ENCODE measurements around the gene CASP14.
"Not testable (repeated sequence)": the region's sequence is repeated elsewhere in the genome, so short reads cannot be mapped to it uniquely, and the experiment has no call there.

CASP14 gene

GRCh38 chr19:15014579-15014978 is 34.7 kb upstream of the CASP14 start:
- H3K4me2 ChIP-seq (ENCODE audit: low read length), result no peak overlapping the region
- no peaks in the 10 kb centered on the region for H3K36me3 ChIP-seq (ENCODE audit: insufficient read depth, low read length)
- no peak for TF ChIP-seq CTCF (IDR thresholded peaks at IDR 0.05; ENCODE audit: low read length)
- no peak for TF ChIP-seq EZH2 (IDR thresholded peaks at IDR 0.05; ENCODE audit: borderline replicate concordance, low read length)
- no peaks in the 10 kb centered on the region for H4K20me1 ChIP-seq (ENCODE audit: insufficient read depth, low read length)
- H2AFZ ChIP-seq (ENCODE audit: low read length), result no peak overlapping the region
- no peaks in the 10 kb centered on the region for H3K79me2 ChIP-seq (ENCODE audit: insufficient read depth, low read length)
- no peaks in the 10 kb centered on the region for H3F3A ChIP-seq (ENCODE audit: insufficient read depth, low read length)
- no peak overlapping the region for H3K4me3 ChIP-seq (ENCODE audit: low read depth, low read length, poor library complexity, severe bottlenecking)
- no peaks in the 10 kb centered on the region for H3K9me2 ChIP-seq (ENCODE audit: low read depth, low read length)
- no peak overlapping the region for H3K9ac ChIP-seq (ENCODE audit: low read length)
- no peaks in the 10 kb centered on the region for H3K9me3 ChIP-seq (ENCODE audit: low read length)
- H3K27me3 ChIP-seq (ENCODE audit: insufficient read depth, low read length), result no peaks in the 10 kb centered on the region
- no peaks in the 10 kb centered on the region for H3K4me1 ChIP-seq (ENCODE audit: insufficient read depth, low read length, severe bottlenecking)
- H3K27ac ChIP-seq (ENCODE audit: low read depth, low read length, poor library complexity, severe bottlenecking), result no peak overlapping the region

- Histone ChIP-seq H2AFZ (ENCODE audit: low read length) (no peak overlapping the region), H3K27me3 (ENCODE audit: insufficient read depth, low read length) (no peaks in the 10 kb centered on the region), H3K9me2 (ENCODE audit: low read depth, low read length) (no peaks in the 10 kb centered on the region), H4K20me1 (ENCODE audit: insufficient read depth, low read length) (no peaks in the 10 kb centered on the region), H3K27ac (ENCODE audit: low read depth, low read length, poor library complexity, severe bottlenecking) (no peak overlapping the region), H3K4me2 (ENCODE audit: low read length) (no peak overlapping the region), H3F3A (ENCODE audit: insufficient read depth, low read length) (no peaks in the 10 kb centered on the region), H3K4me1 (ENCODE audit: insufficient read depth, low read length, severe bottlenecking) (no peaks in the 10 kb centered on the region), H3K4me3 (ENCODE audit: low read depth, low read length, poor library complexity, severe bottlenecking) (no peak overlapping the region), H3K9ac (ENCODE audit: low read length) (no peak overlapping the region), H3K9me3 (ENCODE audit: low read length) (no peaks in the 10 kb centered on the region), H3K36me3 (ENCODE audit: insufficient read depth, low read length) (no peaks in the 10 kb centered on the region), H3K79me2 (ENCODE audit: insufficient read depth, low read length) (no peaks in the 10 kb centered on the region)
- TF ChIP-seq CTCF (IDR thresholded peaks at IDR 0.05; ENCODE audit: low read length) (no peak), EZH2 (IDR thresholded peaks at IDR 0.05; ENCODE audit: borderline replicate concordance, low read length) (no peak)
Observed at GRCh38 chr19:15015946-15016542, 33.2 kb upstream of the CASP14 start.

- H3K4me3 ChIP-seq (ENCODE audit: low read depth, low read length, poor library complexity, severe bottlenecking); H3K27me3 ChIP-seq (ENCODE audit: insufficient read depth, low read length): not testable (repeated sequence)
Observed at GRCh38 chr19:15018836-15019235, 30.4 kb upstream of the CASP14 start.

GRCh38 chr19:15021286-15022007 is 27.8 kb upstream of the CASP14 start:
- Histone ChIP-seq H3K4me2 (ENCODE audit: low read length) (no peak overlapping the region), H3F3A (ENCODE audit: insufficient read depth, low read length) (no peaks in the 10 kb centered on the region), H3K27me3 (ENCODE audit: insufficient read depth, low read length) (no peaks in the 10 kb centered on the region; the same call in 1 of the 2 replicates), H3K9me2 (ENCODE audit: low read depth, low read length) (no peaks in the 10 kb centered on the region), H3K36me3 (ENCODE audit: insufficient read depth, low read length) (no peaks in the 10 kb centered on the region), H3K4me3 (ENCODE audit: low read depth, low read length, poor library complexity, severe bottlenecking) (no peak overlapping the region), H3K9ac (ENCODE audit: low read length) (no peak overlapping the region), H3K27ac (ENCODE audit: low read depth, low read length, poor library complexity, severe bottlenecking) (no peak overlapping the region), H4K20me1 (ENCODE audit: insufficient read depth, low read length) (no peaks in the 10 kb centered on the region), H3K79me2 (ENCODE audit: insufficient read depth, low read length) (no peaks in the 10 kb centered on the region), H3K9me3 (ENCODE audit: low read length) (no peaks in the 10 kb centered on the region), H2AFZ (ENCODE audit: low read length) (no peak overlapping the region), H3K4me1 (ENCODE audit: insufficient read depth, low read length, severe bottlenecking) (no peaks in the 10 kb centered on the region)
- TF ChIP-seq EZH2 (IDR thresholded peaks at IDR 0.05; ENCODE audit: borderline replicate concordance, low read length) (no peak), CTCF (IDR thresholded peaks at IDR 0.05; ENCODE audit: low read length) (no peak)

More at GRCh38 chr19:15018836-15019235, 30.4 kb upstream of the CASP14 start:
- H3K36me3 ChIP-seq (ENCODE audit: insufficient read depth, low read length); H3F3A ChIP-seq (ENCODE audit: insufficient read depth, low read length); H3K9me3 ChIP-seq (ENCODE audit: low read length); H3K4me2 ChIP-seq (ENCODE audit: low read length); H3K4me1 ChIP-seq (ENCODE audit: insufficient read depth, low read length, severe bottlenecking); H3K79me2 ChIP-seq (ENCODE audit: insufficient read depth, low read length); H3K9me2 ChIP-seq (ENCODE audit: low read depth, low read length); H3K27ac ChIP-seq (ENCODE audit: low read depth, low read length, poor library complexity, severe bottlenecking); H3K9ac ChIP-seq (ENCODE audit: low read length); H4K20me1 ChIP-seq (ENCODE audit: insufficient read depth, low read length); H2AFZ ChIP-seq (ENCODE audit: low read length): not testable (repeated sequence)
